ENCODE results near the gene ATAD3A.
"Not testable (repeated sequence)": the region's sequence is repeated elsewhere in the genome, so short reads cannot be mapped to it uniquely, and the experiment has no call there.

The ATAD3A gene

DNA sequence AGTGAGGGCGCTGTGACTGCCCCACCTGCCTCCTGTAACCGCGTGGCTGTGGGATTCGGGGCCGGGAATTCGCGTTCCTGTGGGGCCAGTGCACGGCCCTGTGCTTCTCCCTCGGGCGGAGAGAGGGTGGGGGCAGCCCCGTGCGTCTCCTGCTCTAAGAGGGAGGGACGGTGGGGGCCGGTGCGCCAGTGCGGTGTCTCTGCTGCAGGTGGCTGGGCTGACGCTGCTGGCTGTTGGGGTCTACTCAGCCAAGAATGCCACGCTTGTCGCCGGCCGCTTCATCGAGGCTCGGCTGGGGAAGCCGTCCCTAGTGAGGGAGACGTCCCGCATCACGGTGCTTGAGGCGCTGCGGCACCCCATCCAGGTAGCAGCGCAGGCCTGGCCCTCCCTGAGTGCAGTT lies 10.6 kb downstream of the ATAD3A start:
- in situ Hi-C loops (cut with HindIII; ENCODE audit: low sequenced_read_pairs) = not testable (repeated sequence)

DNA sequence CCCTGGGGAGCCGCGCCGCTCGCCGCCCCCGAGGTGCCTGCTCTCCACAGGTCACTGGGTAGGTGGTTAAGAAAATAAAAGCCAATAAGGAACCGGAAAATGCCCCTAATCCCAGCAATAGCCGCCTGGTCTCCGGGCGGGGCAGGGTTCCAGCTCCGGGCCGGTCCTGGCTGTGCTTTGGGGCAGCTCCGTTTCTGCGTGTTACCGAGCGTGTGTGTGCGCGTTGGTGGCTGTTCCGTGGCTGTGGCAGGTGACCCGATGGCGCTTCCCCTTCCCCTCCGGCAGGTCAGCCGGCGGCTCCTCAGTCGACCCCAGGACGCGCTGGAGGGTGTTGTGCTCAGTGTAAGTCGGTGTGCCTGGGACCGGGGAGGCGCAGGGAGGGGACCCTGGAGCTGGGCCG lies 11.3 kb downstream of the ATAD3A start:
- in situ Hi-C loops (cut with HindIII; ENCODE audit: low sequenced_read_pairs) = not testable (repeated sequence)

DNA sequence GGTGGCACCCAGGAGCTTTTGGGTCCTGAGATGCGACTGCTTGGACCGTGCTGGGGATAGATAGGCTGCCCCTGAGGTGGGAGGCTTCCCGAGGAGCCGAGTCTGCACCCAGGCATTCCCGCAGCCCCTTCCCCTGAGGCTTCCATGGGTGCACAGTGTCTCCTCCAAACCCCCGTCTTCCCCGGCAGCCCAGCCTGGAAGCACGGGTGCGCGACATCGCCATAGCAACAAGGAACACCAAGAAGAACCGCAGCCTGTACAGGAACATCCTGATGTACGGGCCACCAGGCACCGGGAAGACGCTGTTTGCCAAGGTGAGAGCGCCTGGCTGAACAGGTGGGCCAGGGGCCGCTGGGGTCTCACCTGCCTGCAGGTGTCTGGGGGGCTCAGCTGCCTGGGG lies 11.7 kb downstream of the ATAD3A start:
- in situ Hi-C loops (cut with HindIII; ENCODE audit: low sequenced_read_pairs) = not testable (repeated sequence)

DNA sequence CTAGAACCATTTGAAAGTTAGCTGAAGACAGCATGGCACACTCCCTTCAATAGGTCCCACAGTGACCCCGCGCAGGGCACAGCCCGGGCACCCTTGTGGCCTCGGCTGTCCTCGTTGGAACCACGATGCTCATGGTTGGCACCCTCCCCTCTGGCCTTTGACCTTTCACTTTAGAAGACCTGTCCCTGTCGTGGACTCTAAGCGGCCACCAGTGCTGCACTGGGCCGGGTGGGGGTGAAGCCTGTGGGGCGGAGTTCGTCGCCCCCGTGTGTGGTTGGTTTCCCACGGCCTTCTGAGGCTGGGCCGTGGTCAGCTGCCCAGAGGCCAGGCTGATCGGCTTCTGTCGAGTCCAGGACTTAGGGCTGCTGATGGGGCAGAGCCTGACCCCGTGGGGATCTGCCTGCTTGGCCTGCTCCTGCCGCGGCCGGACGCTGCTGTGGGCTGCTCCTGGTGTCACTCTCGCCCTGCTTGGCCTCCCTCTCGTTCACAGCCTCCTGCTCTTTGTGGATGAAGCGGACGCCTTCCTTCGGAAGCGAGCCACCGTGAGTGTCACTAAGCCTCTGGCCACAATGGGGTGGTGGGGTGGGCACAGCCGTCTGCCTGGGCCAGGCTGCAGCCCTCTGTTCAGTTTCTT lies 12.9 kb downstream of the ATAD3A start:
- in situ Hi-C loops (cut with HindIII; ENCODE audit: low sequenced_read_pairs) = not testable (repeated sequence)

GRCh38 chr1:1526476-1526875 lies 14.5 kb downstream of the ATAD3A start:
- in situ Hi-C loops (cut with HindIII; ENCODE audit: low sequenced_read_pairs) = not testable (repeated sequence)

GRCh38 chr1:1527092-1527816 lies 15.3 kb downstream of the ATAD3A start:
- in situ Hi-C loops (cut with HindIII; ENCODE audit: low sequenced_read_pairs) = no loop called here

DNA sequence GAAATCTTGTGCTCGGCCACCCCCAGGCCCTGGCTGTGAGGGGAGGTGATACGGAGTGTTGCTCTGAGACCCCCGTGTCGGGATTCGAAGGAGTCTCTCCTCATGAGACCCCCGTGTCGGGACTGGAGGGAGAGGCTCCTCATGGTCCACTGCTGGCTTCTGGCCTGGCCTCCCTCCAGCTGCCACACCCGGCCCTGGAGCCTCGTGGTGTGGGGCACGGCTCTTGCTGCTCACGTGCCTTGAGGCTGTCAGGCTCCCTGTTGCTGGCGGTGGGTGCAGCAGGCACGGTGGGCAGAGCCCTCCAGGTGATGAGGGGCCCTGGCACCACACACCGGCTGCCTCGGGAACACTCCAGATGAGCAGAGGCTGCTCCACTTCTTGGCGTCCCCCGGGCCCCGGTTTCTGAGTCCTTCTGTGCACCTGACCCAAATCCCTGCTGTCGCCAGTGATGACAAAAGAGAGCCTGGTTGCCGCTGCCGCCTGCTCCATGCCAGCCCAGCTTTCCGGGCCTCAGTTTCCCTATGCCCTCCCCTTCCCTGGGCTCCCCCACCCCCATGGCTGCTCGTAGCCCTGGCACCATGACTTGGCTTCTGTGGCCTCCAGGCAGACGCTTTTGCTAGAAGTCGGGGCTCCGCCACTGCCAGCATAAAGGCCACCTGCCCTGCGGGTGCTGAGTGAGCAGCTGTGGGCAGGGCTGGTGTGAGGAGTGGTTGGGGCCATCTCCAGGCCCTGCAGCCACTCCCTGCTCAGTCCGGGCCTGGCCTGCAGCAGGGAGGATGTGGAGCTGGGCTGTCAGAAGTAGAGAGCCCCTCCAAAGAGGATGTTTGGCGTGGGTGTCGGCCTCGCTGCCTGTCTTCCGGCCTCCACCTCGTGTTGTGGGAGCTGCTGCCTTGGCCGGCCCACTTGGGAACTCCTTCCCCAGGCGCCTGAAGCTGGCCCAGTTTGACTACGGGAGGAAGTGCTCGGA lies 16.6 kb downstream of the ATAD3A start:
- in situ Hi-C loops (cut with HindIII; ENCODE audit: low sequenced_read_pairs) = no loop called here

GRCh38 chr1:1529321-1529720 lies 17.4 kb downstream of the ATAD3A start:
- in situ Hi-C loops (cut with HindIII; ENCODE audit: low sequenced_read_pairs) = no loop called here

DNA sequence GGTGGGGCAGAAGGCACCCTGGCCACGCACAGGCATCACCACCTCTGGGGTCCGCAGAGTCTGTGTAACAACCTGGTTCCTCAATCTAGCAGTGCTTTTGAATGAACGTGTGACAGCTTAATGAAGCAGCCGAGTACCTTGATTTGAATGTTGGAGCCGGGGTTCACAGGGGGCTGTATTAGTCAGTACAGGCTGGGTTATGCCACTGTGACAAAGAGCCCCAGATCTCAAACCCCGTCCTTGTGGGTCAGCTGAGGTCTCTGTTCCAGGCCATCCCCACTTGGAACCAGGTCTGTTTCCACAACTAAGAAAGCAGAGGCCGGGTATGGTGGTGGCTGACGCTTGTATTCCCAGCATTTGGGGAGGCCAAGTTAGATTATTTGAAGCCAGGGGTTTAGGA lies 18.0 kb downstream of the ATAD3A start:
- in situ Hi-C loops (cut with HindIII; ENCODE audit: low sequenced_read_pairs) = no loop called here

DNA sequence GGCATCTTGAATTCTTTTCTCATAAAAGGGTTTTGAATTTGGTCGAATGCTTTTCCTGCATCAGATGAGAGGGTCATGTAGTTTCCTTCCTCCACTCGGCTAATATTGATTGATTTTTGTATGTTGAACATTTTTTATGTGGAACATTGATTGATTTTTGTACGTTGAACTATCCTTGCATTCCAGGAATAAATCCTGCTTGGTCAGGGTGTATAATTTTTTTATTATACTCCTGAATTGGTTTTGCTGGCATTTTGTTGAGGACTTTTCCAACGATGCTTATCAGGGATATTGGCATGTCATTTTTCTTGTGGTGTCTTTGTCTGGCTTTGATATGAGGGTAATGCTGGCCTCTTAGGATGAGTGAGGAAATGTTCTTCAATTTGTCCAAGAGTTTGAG lies 20.0 kb downstream of the ATAD3A start:
- in situ Hi-C loops (cut with HindIII; ENCODE audit: low sequenced_read_pairs) = no loop called here

GRCh38 chr1:1533176-1533893 lies 21.4 kb downstream of the ATAD3A start:
- in situ Hi-C loops (cut with HindIII; ENCODE audit: low sequenced_read_pairs) = not testable (repeated sequence)

- in situ Hi-C loops (cut with HindIII; ENCODE audit: low sequenced_read_pairs) = not testable (repeated sequence)
Observed at GRCh38 chr1:1533894-1534291, 21.9 kb downstream of the ATAD3A start.

GRCh38 chr1:1534401-1535154 lies 22.6 kb downstream of the ATAD3A start:
- in situ Hi-C loops (cut with HindIII; ENCODE audit: low sequenced_read_pairs) = no loop called here

DNA sequence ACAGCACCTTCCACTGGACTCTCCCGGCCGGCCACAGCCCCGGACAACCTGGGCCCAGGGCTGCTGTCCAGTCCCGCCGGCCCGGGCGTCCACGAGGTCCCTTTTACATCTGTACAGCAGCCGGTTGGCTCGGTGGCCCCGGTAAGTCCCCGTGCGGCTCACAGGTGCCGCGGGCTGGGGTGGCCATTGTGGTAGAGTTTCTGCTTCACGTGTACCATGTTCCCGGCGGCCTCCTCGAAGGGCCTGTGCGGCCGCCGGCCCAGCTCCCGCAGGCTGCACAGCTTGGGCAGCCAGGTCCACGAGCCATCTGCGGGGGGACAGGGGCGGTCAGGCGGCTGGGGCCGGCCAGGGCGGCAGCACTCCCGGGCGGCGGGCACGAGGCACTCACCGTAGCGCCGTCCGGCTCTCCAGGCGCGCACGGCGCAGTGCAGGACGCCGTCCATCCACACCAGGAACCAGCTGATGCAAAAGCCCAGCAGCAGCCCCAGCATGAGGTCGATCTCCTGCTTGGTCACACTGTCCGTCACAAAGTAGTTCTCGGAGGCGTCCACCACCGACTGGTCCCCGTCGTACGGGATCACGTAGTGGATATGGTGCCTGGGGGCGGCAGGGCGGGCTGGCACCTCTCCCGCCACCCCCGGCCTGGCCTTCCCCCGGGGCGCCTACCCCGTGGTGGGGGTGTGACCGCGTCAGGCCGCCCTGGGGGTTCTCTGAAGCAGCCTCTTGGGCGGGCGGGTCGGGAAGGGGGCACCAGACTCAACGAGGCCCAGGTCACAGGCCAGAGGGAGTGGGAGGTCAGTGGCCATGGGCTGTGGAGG lies 23.4 kb downstream of the ATAD3A start:
- in situ Hi-C loops (cut with HindIII; ENCODE audit: low sequenced_read_pairs) = no loop called here

DNA sequence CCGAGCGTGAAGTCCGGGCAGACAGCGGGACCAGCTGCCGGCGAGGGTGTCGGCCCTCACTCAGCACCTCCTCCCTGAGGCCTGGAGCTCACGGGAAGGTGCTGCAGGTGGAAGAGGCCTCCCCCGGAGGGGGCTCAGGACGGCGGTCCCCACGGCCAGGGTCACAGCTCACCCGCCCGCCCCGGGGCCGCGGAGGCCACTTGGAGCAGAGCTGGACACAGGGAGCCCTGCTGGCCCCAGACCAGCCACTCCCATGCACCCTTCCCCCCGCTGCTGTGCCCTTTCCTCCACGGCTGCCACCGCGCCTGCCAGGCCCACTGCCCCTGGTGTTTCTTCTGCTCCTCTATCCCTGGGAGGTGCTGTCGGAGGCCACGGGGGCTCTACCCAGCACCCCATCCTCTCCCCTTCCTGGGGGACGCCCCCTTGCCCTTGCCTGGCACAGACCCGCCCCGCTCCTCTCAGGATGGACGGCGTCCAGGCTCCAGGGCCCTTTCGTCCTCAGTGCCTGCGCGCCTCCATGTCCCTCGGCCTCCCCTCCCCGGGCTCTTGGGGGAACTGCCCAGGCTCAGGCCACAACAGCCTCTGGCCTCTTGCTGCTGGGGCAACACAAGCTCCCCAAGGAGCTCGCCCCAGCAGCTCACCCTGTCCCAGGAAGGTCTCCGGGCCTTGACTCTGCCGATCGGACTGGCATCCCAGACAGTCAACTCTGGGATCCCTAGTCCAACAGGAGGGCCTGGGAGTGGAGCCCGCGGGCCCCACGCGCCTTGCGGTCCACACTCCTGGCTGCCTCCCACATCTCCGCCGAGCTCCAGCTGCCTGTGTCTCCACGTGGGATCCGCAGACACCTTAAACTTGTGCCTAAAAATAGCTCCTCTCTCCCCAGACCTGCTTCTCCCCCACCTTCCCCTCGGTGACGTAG lies 24.3 kb downstream of the ATAD3A start:
- in situ Hi-C loops (cut with HindIII; ENCODE audit: low sequenced_read_pairs) = no loop called here

GRCh38 chr1:1536938-1537546 lies 25.1 kb downstream of the ATAD3A start:
- in situ Hi-C loops (cut with HindIII; ENCODE audit: low sequenced_read_pairs) = no loop called here

DNA sequence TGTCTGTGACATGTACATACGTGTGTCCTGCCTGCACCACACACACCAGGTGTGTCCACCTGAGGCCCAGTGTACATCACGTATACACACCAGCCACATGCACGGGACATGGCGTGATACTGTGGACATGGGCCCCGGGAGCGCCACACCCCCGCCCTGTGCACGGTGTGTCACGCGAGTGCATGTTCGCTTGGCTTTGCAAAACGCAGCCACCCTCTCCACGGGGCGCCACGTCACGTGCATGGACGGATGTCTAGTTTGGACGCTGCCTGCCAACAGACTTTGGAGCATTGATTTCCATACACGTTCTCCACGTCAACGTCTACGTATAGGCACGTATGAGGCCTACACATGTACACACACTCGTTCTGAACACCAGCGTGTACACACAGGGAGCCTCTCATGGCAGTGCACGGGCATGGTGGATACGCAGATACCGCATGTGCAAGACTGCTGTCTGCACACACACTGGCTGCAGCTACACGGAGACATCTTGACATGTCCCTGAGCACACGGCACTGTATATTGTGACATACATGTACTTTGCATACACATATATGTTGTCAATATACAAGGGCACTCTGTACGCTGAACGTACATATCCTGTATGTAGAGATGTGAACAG lies 25.8 kb downstream of the ATAD3A start:
- in situ Hi-C loops (cut with HindIII; ENCODE audit: low sequenced_read_pairs) = no loop called here

Measured in DLD1 (cell line).